DMS79 treated with DMSO at 0.1 percent for 48 hours (cell line): ENCODE measurements around the gene BORCS5.
"Not testable (repeated sequence)": the region's sequence is repeated elsewhere in the genome, so short reads cannot be mapped to it uniquely, and the experiment has no call there.

Experiments used
- DNase-seq: peaks from one replicate; lab custom pipeline; 2025; lab: John Stamatoyannopoulos, UW

BORCS5 gene

GRCh38 chr12:12356896-12357718 is at the start of gene BORCS5:
Gene BORCS5 (plus strand): TSS chr12:12357078. CDS start chr12:12357452, 374 bp downstream.
- DNase-seq, result peak; percentile 89

GRCh38 chr12:12310695-12311094 is 46.2 kb upstream of the BORCS5 start:
- DNase-seq, result not testable (repeated sequence)

GRCh38 chr12:12315838-12316237 is 41.0 kb upstream of the BORCS5 start:
- DNase-seq, result no peak

- DNase-seq, result peak; percentile 79
Observed at GRCh38 chr12:12319451-12320183, 37.3 kb upstream of the BORCS5 start.

GRCh38 chr12:12323118-12323517 is 33.8 kb upstream of the BORCS5 start:
- DNase-seq, result no peak

GRCh38 chr12:12323591-12323990 is 33.3 kb upstream of the BORCS5 start:
- no peak for DNase-seq

GRCh38 chr12:12326262-12326661 is 30.6 kb upstream of the BORCS5 start:
- no peak for DNase-seq

GRCh38 chr12:12327802-12328201 is 29.1 kb upstream of the BORCS5 start:
- DNase-seq, result peak; percentile 69

GRCh38 chr12:12331244-12331771 is 25.6 kb upstream of the BORCS5 start:
- DNase-seq, result no peak

- DNase-seq, result peak; percentile 36
Observed at GRCh38 chr12:12331896-12332295, 25.0 kb upstream of the BORCS5 start.

GRCh38 chr12:12333407-12334366 is 23.2 kb upstream of the BORCS5 start:
- DNase-seq, result peak; percentile 99

- DNase-seq, result peak; percentile 39
Observed at GRCh38 chr12:12334367-12335040, 22.4 kb upstream of the BORCS5 start.

- no peak for DNase-seq
Observed at GRCh38 chr12:12336049-12336411, 20.8 kb upstream of the BORCS5 start.

- DNase-seq, result no peak
Observed at GRCh38 chr12:12336511-12336910, 20.4 kb upstream of the BORCS5 start.

GRCh38 chr12:12338527-12339168 is 18.2 kb upstream of the BORCS5 start:
- no peak for DNase-seq

- peak; percentile 73 for DNase-seq
Observed at GRCh38 chr12:12349711-12350665, 6.9 kb upstream of the BORCS5 start, which contains the start of gene MANSC1. Gene MANSC1 (minus strand): TSS chr12:12350242. CDS start chr12:12343314, 6,928 bp downstream.

GRCh38 chr12:12350868-12351463 is 5.9 kb upstream of the BORCS5 start:
- DNase-seq, result no peak

GRCh38 chr12:12351468-12352185 is 5.3 kb upstream of the BORCS5 start:
- DNase-seq, result not testable (repeated sequence)
